GM19238 (cell line): Measurements from ENCODE around the gene PLEKHG4B.

Experiments
- DNase-seq: peaks from one replicate; pipeline ENCODE4 v3.0.0; 2011; ENCODE audit warnings: low spot score; ENCODE audit not compliant: insufficient read length

PLEKHG4B gene

GRCh38 chr5:75331-76320, 16.3 kb upstream of the PLEKHG4B start:
- no peak for DNase-seq

GRCh38 chr5:76358-77169, 15.4 kb upstream of the PLEKHG4B start:
- DNase-seq = no peak

- DNase-seq = no peak
Observed at GRCh38 chr5:77170-77501, 14.8 kb upstream of the PLEKHG4B start.

GRCh38 chr5:77546-77945, 14.4 kb upstream of the PLEKHG4B start:
- DNase-seq = no peak

GRCh38 chr5:77957-78804, 13.8 kb upstream of the PLEKHG4B start:
- no peak for DNase-seq

- DNase-seq = no peak
Observed at GRCh38 chr5:78805-79149, 13.2 kb upstream of the PLEKHG4B start.

- DNase-seq = no peak
Observed at GRCh38 chr5:79263-79662, 12.7 kb upstream of the PLEKHG4B start.

- DNase-seq = no peak
Observed at GRCh38 chr5:79821-80220, 12.1 kb upstream of the PLEKHG4B start.

- DNase-seq = no peak
Observed at GRCh38 chr5:81391-82021, 10.5 kb upstream of the PLEKHG4B start.

GRCh38 chr5:82097-82496, 9.9 kb upstream of the PLEKHG4B start:
- no peak for DNase-seq

GRCh38 chr5:82570-82969, 9.4 kb upstream of the PLEKHG4B start:
- no peak for DNase-seq

GRCh38 chr5:83029-83428, 8.9 kb upstream of the PLEKHG4B start:
- no peak for DNase-seq

GRCh38 chr5:85334-85995, 6.5 kb upstream of the PLEKHG4B start:
- DNase-seq = no peak

GRCh38 chr5:89337-90286, 2.4 kb upstream of the PLEKHG4B start:
- DNase-seq = no peak

- DNase-seq = no peak
Observed at GRCh38 chr5:90590-91547, 1.1 kb upstream of the PLEKHG4B start.

GRCh38 chr5:92401-93220, 643 bp downstream of the PLEKHG4B start:
- no peak for DNase-seq

- DNase-seq = no peak
Observed at GRCh38 chr5:93221-93980, 1.4 kb downstream of the PLEKHG4B start.
